ENCODE results near the gene ATG7.
A peak's percentile ranks its signal among the peaks of the same experiment; 100 is the strongest.

Gene ATG7, protein sequence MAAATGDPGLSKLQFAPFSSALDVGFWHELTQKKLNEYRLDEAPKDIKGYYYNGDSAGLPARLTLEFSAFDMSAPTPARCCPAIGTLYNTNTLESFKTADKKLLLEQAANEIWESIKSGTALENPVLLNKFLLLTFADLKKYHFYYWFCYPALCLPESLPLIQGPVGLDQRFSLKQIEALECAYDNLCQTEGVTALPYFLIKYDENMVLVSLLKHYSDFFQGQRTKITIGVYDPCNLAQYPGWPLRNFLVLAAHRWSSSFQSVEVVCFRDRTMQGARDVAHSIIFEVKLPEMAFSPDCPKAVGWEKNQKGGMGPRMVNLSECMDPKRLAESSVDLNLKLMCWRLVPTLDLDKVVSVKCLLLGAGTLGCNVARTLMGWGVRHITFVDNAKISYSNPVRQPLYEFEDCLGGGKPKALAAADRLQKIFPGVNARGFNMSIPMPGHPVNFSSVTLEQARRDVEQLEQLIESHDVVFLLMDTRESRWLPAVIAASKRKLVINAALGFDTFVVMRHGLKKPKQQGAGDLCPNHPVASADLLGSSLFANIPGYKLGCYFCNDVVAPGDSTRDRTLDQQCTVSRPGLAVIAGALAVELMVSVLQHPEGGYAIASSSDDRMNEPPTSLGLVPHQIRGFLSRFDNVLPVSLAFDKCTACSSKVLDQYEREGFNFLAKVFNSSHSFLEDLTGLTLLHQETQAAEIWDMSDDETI

DNA sequence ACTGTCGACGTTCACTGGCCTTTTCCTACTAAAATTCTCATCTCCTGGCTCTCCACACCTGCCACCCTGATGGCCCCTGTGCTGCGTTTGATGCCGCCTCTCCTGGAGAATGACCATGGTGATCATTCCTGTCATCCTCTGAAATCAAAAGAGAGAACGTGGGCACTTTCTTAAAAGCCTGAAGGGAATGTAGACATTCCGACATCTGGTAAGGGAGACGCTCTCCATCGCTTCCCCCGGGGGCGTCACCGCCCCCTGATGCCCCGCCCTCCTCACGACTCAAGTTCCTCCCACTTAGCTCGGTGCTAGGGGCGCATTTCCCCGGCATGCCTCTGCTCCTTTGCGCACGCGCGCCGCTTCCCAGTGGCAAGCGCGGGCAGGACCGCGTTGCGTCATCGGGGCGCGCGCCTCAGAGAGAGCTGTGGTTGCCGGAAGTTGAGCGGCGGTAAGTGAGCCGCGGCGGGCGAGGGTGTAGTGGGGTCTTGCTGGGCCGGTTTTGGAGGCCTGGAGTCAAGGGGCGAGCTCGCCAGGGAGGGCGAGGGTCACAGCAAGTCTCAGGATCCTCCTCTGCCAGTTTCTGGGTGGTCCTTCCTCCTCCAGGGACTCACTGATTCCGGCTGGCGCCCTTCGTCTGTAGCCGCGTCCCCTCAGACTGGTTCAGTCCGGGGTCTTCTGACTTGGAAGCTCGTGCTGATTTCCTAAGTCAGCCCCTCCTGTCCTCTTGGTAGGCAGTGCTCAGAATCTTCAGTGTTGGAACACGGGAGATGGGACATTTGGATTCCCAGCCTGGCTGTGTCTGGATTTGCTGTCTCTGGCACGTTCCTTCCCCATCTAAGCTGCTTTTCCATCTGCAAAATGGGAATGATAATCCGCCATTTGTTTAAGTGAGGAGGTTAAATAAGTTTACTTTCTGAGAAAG is at the start of gene ATG7:
TSS of gene ATG7 (plus strand) at position 412 of the 919 bp plus-strand sequence. CDS start 26,299 bp downstream, outside the sequence.
- peak; percentile 96 for DNase-seq

DNA sequence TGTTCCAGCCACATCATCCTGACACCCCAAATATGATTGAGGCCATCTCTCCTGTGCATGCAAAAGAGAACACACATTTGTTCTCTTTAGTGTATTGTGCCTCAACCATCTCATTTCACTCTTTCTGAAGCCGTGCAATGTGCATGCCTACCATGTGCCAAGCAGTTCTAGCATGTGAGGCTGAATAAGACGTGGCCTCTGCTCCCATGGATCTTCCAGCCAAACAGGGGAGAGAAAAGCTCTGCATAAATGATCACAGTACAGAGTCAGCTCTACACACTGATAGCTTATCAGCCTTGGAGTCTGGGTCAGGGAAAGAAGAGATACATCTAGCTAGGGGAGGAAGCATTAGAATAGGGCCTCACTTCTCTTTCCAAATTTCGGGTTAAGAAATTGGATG is 48.2 kb upstream of the ATG7 start:
- DNase-seq, result no peak

DNA sequence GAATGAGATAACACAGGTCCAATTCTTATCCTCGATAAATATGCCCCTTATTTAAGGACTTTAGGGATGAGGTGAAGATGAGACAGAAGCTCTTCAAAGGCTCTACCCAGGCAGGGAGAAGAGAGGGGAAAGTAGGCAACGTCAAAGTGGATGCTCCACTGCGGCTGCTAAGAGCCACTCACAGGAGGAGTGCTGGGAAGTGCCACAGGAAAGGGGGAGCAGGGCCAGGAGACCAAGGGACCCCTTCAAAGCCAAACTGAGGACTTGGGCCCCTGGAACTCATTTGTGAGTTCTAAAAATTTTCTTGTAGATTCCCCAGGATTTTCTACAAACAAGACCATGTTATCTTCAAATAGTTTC is 47.3 kb upstream of the ATG7 start:
- no peak for DNase-seq

DNA sequence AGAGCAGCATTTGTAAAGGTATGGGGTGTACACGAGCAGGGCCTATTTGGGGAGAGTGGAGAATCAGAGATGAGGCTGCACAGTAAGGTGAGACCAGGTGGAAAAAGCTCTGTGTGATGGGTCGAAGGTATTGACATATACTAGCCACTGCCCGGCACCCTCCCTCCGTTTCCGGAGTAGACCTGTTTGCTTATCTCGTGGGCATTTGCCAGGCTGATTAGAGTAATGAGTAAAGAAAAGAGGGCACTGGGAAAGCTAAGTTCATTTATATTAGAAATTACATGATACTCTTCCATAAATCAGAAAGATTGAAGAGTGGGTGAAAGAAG is 46.2 kb upstream of the ATG7 start:
- DNase-seq, result no peak

DNA sequence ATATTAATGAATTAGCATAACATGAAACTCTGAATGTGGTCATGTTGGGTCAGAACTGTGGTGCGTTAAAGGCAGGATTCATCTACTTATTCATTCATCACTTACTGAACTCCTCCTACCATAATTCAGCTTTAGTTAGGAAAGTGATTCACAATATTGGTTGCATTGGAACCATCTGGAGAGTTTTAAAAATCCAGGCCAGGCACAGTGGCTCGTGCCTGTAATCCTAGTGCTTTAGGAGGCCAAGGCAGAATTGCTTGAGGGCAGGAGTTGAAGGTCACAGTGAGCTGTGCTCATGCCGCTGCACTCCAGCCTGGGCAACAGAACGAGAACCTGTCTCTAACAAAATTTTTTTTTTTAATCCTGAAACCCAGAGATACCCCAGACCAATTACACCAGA is 44.2 kb upstream of the ATG7 start:
- no peak for DNase-seq

DNA sequence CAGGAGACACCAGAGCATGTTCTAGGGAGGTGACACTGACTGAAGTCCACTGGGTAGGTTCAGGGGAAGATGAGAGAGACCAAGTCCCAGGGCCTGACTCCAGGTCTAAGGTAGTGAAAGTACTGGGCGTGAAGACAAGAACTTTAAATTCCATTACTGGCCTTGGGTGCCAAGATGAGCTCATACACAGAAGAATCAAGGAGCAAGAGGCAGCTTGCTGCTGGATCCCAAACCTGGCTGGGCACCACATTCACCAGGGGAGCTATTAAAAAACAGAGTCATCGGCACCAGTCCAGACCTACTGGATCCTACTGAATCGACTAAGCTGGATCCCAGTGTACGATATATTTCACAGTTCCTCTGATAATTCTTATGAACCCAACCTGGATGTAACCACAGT is 42.1 kb upstream of the ATG7 start:
- DNase-seq, result no peak

DNA sequence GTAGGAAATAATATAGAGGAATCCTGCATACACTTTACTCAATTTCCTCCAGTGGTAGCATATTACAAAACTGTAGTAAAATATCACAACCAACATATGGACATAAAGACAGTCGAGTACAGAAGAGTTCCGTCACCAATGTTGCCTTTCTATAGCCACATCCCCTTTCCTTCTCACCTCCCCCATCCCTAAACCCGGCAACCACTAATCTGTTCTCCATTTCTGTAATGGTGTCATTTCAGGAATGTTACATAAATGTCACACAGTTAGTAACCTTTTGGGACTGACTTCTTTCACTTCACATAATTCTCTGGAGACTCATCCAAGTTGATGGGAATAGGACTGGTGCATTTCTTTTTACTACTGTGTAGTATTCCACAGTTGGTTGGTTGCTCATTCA is 41.4 kb upstream of the ATG7 start:
- DNase-seq, result no peak

DNA sequence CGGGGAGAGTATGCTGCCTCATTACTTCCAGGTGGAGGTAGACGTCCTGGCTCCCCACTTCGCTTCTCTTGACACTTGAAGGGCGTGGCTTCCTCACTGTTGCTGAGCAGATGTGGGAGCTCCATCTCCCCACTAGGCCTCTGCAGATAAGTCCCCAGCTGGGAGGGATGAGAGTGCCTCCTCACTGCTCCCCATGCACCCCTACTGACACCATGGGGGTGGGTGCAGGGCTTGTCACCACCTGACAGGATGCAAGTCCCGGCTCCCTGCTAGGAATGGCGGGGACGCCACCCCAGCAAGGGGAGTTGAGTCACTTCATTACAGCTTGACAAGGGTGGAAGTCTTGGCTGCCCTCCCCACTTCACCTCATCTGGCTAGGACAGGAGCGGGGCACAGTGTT is 36.8 kb upstream of the ATG7 start:
- no peak for DNase-seq

DNA sequence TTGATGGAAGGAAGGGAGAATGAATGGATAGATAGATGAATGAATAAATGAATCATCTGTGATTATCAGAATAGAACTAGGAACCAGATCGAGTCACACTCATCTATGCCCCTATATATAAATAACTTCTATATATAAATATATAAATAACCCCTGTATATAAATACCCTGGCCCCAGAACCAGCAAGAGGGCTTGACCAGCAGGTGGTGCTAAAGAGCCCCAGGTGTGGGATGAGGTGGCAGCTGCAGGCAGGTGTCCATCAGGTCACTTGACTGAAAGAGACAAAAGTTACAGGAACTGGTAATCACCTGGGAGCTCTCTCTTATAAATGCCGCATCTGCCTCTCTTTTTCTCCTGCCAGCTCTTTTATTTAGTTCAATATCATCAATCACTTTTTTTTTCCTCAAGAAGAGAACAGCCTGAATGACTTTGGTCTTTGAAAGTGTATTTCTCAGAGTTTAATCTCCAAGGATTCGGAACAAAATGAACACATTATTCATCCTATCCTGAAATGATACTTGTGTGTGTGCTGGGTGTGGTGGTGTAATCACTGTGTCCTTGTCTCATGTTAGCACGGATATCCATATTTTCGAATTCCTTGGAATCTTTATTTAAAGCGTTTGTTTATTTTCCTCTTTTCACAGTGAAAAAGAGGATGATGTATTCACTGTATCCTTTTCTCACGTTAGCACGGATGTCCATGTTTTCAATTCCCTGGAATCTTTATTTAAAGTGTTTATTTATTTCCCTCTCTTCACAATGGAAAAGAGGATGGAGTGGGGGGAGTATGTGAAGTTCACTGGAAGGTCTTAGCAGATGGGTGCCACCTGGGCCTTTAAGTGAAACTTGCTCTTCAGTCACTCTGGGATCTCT is 35.4 kb upstream of the ATG7 start:
- DNase-seq, result peak; percentile 82

DNA sequence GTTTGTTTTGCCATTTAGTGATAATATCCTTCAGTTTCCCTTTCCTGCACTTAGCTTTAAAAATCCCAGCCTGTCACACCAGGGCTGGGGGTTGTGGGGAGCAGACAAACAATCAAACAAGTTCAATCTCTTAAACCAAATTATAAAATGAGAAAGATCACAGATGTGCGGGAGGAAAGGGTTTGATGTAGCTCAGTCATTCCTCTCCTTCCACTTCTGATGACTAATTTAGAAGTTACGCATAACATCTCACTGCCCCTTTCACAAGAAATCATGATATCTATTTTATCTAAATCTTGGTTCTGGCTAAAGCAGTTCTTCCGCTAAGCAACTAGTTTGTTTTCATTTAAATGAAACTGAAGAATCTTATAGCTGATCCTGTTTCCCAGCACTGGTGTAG is 34.1 kb upstream of the ATG7 start:
- DNase-seq, result no peak

DNA sequence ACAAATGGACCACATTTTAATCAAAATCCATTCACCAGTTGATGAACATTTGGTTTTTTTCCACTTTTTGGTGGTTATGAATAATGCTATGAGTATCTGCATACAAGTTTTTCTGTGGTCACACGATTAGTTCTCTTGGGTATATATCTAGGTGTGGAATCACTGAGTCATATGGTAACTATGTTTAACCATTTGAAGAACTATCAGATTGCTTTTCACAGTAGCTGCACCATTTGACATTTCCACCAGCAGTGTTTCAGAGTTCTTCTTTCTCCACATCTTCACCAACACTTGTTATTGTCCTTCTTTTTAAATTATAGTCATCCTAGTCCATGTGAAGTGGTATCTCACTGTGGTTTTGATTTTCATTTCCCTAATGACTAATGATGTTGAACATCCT is 33.3 kb upstream of the ATG7 start:
- DNase-seq, result no peak

DNA sequence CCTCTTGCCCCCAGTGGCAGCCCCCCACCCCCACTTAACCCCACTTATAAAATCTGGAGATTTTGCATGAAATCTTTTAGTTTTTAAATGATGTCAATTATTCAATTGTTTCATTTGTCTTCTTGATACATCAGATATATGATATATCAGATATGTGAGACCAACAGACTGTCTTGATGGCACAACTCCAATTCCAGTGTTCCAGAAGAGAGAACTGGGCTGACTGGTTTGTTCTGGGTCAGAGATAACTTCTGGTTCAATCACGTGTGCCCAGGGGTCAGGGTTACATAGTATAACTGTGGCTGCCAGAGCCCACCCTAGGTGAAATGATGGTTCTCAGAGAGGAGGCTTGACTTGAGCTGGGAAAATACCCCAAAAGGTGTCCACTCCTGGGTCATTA is 32.4 kb upstream of the ATG7 start:
- DNase-seq, result no peak

DNA sequence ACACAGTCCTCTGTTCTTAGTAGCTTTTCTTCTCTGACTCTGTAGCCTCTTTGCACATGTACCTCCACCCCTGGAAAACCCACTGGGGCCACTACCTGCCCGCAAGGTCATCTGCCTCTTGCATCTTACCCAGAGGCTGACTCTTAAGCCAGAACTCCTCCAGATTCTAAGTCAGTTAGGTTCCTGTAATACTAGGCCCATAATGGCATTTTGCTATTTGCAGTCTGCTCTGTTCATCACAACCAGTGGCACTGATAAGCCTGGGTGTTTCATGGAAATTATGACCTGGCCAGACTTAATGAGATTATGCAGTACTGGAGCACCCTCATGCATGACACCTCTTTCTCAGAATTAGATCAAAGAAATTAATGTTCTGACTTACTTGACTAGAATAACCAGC is 31.7 kb upstream of the ATG7 start:
- DNase-seq, result no peak

DNA sequence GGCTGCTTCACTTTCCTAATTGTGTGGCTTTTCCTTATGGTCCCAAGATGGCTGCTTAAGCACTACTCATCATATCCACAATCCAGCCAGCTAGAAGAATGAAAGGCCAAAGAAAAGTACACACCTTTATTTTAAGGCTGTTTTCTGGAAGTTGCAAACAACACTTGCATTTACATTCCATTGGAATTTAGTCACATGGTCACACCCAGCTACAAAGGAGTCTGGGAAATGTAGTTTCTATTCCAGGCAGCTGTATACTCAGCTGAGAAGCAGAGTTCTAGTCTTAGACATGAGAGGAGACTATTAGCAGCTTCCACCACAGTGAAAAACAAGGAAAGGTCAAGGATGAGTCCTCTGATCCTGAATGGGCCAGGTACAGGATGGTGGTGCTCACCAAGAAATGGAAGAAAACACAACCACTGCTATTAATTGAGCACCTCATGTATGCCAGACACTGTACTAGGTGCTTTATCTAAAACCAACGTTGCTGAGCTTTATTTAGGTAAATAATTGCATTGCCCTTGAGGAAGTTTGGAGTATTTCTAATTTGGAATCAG is 28.0 kb upstream of the ATG7 start:
- no peak for DNase-seq

DNA sequence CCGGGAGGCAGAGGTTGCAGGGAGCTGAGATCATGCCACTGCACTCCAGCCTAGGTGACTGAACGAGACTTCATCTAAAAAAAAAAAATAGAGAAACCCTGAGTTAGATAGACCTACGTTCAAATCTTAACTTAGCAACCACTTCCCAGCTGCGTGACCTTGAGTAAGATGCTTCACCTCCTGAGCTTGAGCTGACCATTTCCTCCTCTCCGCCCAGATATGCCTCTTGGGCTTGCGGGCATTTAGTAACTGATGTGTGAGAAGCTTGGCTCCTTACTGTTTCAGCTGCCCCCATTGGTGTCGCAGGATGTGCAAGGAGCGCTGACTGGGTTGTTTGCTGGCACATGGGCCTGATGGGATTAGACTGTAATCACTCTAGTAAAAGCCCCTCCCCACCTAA is 26.9 kb upstream of the ATG7 start:
- DNase-seq, result no peak

DNA sequence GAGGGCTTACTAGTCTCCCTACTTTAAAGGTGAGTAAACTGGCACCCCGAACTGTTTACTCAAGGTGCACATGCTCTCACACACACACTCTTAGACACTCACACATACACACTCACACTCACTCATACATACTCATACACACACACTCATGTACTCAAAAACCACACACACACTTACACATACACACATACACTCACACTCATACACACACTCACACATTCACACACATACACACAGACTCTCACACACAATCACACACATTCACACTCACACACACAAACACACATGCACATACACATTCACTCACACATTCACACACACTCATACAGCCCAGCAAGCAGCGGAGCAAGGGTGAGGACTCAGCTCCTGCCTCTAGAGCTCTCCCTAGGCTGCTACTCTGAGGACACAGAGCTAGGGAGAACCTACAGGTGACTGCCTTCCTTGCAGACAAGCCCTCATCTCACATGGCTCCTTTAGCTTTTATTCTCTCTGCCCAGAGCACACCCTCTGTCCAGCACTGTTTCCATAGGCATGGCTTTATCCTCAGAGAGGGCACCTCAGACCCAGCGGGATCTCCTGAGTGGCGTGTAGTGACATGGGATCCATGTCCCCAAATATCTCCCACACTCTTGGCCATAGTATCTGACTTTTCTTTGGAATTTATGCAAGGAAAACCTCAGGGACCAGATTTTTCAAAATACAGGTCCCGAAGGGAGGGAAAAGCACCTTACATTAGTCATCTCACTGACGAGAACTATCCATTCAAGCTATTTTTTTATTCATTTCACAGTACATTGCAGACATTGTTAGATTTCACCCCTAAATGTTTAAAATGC is 26.2 kb upstream of the ATG7 start:
- DNase-seq, result no peak

DNA sequence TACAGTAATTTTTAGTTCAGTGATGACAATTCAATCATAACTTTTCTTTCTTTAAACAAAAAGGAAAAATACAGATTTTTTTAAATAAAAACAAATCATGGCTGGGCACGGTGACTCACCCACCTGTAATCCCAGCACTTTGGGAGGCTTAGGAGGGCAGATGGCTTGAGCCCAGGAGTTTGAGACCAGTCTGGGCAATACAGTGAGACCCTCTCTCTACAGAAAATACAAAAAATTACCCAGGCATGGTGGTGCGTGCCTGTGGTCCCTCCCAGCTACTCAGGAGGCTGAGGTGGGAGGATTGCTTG is 25.6 kb upstream of the ATG7 start:
- DNase-seq, result no peak

DNA sequence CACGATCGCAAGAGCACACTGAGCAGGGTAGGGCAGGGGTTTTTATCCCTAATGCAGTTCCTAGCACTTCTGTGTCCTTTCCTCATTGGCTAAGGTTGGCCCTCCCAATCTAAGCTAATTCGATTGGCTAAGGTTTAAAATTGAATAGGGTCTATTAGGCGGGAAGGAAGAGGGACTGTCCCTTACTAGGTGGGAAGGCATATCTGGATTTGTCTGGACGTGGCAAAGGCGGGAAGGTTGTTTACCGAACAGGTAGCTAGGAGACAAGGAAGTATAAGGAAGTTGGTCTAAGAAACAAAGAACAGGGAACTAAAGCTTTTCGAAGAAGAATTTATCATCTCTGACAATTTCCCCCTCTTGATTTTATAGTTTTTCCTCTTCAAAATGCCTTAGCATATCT is 24.8 kb upstream of the ATG7 start:
- DNase-seq, result no peak

DNA sequence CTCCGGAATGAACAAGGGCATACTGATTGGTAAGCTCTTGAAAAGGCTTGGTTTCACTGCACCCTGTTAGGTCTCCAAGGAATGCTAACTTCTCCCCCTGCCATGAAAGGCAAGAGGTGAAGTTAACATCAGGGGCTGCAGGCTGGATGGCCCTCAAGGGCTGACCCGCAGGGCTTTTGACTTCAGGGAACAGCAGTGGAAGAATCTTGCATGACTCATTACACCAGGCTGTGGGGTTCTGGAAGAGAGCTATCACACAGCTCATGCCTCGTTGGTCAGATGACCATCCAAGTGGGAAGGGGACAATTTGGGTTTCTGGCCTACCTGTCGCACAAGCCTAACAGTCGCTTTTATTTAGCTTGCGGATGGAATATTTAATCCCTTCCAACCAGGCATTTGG is 23.6 kb upstream of the ATG7 start:
- DNase-seq, result no peak

DNA sequence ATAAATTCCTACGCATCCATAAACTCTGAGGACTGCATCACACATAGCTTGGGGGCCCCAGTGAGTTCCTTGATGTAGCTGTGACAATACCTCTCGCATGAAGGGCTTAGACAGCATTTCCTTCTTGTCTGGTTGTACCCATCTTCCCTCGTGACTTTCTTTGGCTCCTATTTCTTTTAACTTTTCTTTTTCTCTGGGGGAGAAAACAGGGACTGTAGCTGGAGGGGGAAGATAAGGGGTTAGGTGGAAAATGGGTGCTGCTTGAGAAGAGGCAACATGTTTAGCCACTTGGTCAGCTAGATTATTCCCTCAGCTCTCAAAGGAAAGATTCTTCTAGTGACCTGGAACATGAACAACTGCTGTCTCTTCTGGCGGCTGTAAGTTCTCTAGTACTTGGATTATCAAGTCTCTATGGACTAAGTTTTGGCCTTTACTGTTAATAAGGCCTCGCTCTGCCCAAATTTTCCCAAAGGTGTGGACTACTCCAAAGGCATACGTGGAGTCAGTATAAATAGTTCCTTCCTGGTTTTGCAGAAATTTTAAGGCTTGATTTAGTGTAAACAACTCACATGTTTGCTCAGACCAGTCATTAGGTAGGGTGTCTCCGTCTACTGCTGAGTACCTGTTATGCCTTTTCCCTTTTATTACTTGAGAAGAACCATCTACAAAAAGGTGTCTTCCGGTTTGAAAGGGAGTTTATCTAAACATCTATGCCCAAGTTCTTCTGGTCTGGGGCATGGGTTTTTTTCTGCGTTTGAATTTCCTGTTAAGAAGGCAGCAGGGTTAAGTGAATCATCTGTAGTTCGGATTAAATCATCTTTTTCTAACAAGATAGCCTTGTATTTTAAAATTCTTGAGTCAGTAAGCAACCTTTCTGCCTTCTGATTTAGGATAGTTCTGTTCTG is 21.0 kb upstream of the ATG7 start:
- DNase-seq, result no peak

DNA sequence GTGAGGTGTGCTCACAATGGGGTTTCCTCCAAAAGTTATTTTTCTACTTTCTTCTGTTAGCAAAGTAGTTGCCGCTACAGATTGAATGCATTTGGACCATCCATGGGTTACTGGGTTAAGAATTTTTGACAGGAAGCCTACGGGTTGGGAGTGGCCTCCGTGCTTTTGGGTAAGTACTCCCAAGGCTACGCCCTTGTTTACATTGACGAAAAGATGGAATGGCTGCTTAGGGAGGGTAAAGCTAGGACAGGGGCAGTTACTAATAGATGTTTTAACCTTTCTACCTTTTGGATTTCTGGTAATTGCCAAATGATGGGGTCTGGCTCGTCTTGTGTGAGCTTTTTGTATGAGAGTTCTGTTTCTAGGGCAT is 20.4 kb upstream of the ATG7 start:
- DNase-seq, result no peak

Data from activated CD4-positive, alpha-beta T cell treated with anti-CD3 and anti-CD28 coated beads, Interleukin-2, amount 50 U/mL, for 1 hour (primary cell).